Measurements from ENCODE around the gene BRCA1.
"Not testable (repeated sequence)": the region's sequence is repeated elsewhere in the genome, so short reads cannot be mapped to it uniquely, and the experiment has no call there.

The BRCA1 gene

DNA sequence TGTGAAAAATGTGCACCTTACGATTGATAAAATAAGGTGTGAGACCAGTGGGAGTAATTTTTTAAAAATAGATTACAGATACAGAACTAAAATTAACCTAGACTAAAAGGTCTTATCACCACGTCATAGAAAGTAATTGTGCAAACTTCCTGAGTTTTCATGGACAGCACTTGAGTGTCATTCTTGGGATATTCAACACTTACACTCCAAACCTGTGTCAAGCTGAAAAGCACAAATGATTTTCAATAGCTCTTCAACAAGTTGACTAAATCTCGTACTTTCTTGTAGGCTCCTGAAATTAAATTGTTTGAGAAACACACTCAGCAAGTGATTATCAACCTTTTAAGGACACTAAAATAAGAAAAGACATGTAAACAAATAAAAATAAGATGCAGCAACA, 20.5 kb downstream of the BRCA1 start:
- H3K27ac ChIP-seq (ENCODE audit: low read depth, low read length), result no peak overlapping the region
- no peaks in the 10 kb centered on the region for H3K4me1 ChIP-seq (ENCODE audit: control insufficient read depth in 1 of 2, insufficient read depth in 2 of 2, low read length in 2 of 2)
- peaks cover 0 to 8% of the 10 kb centered on the region in 2 donors for H3K36me3 ChIP-seq (ENCODE audit: control insufficient read depth in 1 of 2, insufficient read depth in 2 of 2, low read length in 2 of 2)
- no peaks in the 10 kb centered on the region for H3K9me3 ChIP-seq (ENCODE audit: control insufficient read depth in 1 of 2, low read length in 2 of 2)
- H3K27me3 ChIP-seq (ENCODE audit: control insufficient read depth in 1 of 2, insufficient read depth in 2 of 2, low read length in 2 of 2), result no peaks in the 10 kb centered on the region
- H3K9ac ChIP-seq (ENCODE audit: low read depth in 1 of 2, low read length in 2 of 2), result no peak overlapping the region
- no peak overlapping the region for H3K4me3 ChIP-seq (ENCODE audit: low read depth in 1 of 2, low read length in 2 of 2)

DNA sequence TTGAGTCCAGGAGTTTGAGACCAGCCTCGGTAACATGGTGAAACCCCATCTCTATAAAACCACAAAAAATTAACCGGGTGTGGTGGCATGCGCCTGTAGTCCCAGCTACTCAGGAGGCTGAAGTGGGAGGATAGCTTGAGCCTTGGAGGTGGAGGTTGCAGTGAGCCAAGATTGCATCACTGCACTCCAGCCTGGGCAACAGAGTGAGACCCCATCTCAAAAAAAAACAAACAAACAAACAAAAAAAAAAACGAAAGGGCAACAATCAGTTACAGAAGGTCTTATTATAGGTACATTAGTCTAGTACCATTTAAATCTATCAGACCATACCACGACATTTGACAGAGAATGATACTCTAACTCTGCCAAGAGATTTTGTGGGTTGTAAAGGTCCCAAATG, 29.8 kb downstream of the BRCA1 start:
- not testable (repeated sequence) for H3K4me3 ChIP-seq (ENCODE audit: low read depth in 1 of 2, low read length in 2 of 2); H3K9me3 ChIP-seq (ENCODE audit: control insufficient read depth in 1 of 2, low read length in 2 of 2); H3K9ac ChIP-seq (ENCODE audit: low read depth in 1 of 2, low read length in 2 of 2); H3K4me1 ChIP-seq (ENCODE audit: control insufficient read depth in 1 of 2, insufficient read depth in 2 of 2, low read length in 2 of 2); H3K27ac ChIP-seq (ENCODE audit: low read depth, low read length); H3K27me3 ChIP-seq (ENCODE audit: control insufficient read depth in 1 of 2, insufficient read depth in 2 of 2, low read length in 2 of 2)
- H3K36me3 ChIP-seq (ENCODE audit: control insufficient read depth in 1 of 2, insufficient read depth in 2 of 2, low read length in 2 of 2), result peaks cover 0 to 11% of the 10 kb centered on the region in 2 donors

DNA sequence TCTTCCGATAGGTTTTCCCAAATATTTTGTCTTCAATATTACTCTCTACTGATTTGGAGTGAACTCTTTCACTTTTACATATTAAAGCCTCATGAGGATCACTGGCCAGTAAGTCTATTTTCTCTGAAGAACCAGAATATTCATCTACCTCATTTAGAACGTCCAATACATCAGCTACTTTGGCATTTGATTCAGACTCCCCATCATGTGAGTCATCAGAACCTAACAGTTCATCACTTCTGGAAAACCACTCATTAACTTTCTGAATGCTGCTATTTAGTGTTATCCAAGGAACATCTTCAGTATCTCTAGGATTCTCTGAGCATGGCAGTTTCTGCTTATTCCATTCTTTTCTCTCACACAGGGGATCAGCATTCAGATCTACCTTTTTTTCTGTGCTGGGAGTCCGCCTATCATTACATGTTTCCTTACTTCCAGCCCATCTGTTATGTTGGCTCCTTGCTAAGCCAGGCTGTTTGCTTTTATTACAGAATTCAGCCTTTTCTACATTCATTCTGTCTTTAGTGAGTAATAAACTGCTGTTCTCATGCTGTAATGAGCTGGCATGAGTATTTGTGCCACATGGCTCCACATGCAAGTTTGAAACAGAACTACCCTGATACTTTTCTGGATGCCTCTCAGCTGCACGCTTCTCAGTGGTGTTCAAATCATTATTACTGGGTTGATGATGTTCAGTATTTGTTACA, 30.9 kb downstream of the BRCA1 start:
- H3K27ac ChIP-seq (ENCODE audit: low read depth, low read length), result no peak overlapping the region
- no peaks in the 10 kb centered on the region for H3K9me3 ChIP-seq (ENCODE audit: control insufficient read depth in 1 of 2, low read length in 2 of 2)
- no peak overlapping the region for H3K4me3 ChIP-seq (ENCODE audit: low read depth in 1 of 2, low read length in 2 of 2)
- peaks cover 0 to 11% of the 10 kb centered on the region in 2 donors for H3K36me3 ChIP-seq (ENCODE audit: control insufficient read depth in 1 of 2, insufficient read depth in 2 of 2, low read length in 2 of 2)
- H3K4me1 ChIP-seq (ENCODE audit: control insufficient read depth in 1 of 2, insufficient read depth in 2 of 2, low read length in 2 of 2), result no peaks in the 10 kb centered on the region
- H3K27me3 ChIP-seq (ENCODE audit: control insufficient read depth in 1 of 2, insufficient read depth in 2 of 2, low read length in 2 of 2), result no peaks in the 10 kb centered on the region
- no peak overlapping the region for H3K9ac ChIP-seq (ENCODE audit: low read depth in 1 of 2, low read length in 2 of 2)

DNA sequence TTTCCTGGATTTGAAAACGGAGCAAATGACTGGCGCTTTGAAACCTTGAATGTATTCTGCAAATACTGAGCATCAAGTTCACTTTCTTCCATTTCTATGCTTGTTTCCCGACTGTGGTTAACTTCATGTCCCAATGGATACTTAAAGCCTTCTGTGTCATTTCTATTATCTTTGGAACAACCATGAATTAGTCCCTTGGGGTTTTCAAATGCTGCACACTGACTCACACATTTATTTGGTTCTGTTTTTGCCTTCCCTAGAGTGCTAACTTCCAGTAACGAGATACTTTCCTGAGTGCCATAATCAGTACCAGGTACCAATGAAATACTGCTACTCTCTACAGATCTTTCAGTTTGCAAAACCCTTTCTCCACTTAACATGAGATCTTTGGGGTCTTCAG, 32.3 kb downstream of the BRCA1 start:
- Histone ChIP-seq H3K36me3 (ENCODE audit: control insufficient read depth in 1 of 2, insufficient read depth in 2 of 2, low read length in 2 of 2) (peaks cover 0 to 11% of the 10 kb centered on the region in 2 donors), H3K4me1 (ENCODE audit: control insufficient read depth in 1 of 2, insufficient read depth in 2 of 2, low read length in 2 of 2) (no peaks in the 10 kb centered on the region), H3K9me3 (ENCODE audit: control insufficient read depth in 1 of 2, low read length in 2 of 2) (no peaks in the 10 kb centered on the region), H3K9ac (ENCODE audit: low read depth in 1 of 2, low read length in 2 of 2) (no peak overlapping the region), H3K4me3 (ENCODE audit: low read depth in 1 of 2, low read length in 2 of 2) (no peak overlapping the region), H3K27me3 (ENCODE audit: control insufficient read depth in 1 of 2, insufficient read depth in 2 of 2, low read length in 2 of 2) (no peaks in the 10 kb centered on the region), H3K27ac (ENCODE audit: low read depth, low read length) (no peak overlapping the region)

DNA sequence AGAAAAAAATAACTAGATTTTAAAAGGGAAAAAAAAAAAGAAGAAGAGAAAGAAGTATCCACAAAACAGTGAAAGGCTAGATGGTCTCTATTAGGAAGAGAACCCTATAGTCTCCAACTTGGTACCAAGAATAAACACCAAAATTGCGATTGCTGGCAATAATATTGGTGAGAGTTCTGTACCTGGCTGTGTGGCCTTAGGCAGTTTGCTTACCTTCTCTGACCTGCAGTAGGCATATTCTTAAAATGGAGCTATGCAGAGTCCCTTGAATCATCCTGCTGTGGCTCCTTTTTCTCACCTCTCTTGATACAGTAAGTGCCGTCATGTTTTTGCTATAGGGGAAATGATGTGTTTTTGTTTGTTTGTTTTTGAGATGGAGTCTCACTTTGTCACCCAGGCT, 35.1 kb downstream of the BRCA1 start:
- Histone ChIP-seq H3K36me3 (ENCODE audit: control insufficient read depth in 1 of 2, insufficient read depth in 2 of 2, low read length in 2 of 2) (peaks cover 0 to 11% of the 10 kb centered on the region in 2 donors), H3K9me3 (ENCODE audit: control insufficient read depth in 1 of 2, low read length in 2 of 2) (no peaks in the 10 kb centered on the region), H3K4me1 (ENCODE audit: control insufficient read depth in 1 of 2, insufficient read depth in 2 of 2, low read length in 2 of 2) (no peaks in the 10 kb centered on the region), H3K9ac (ENCODE audit: low read depth in 1 of 2, low read length in 2 of 2) (no peak overlapping the region), H3K27me3 (ENCODE audit: control insufficient read depth in 1 of 2, insufficient read depth in 2 of 2, low read length in 2 of 2) (no peaks in the 10 kb centered on the region), H3K27ac (ENCODE audit: low read depth, low read length) (no peak overlapping the region), H3K4me3 (ENCODE audit: low read depth in 1 of 2, low read length in 2 of 2) (no peak overlapping the region)

DNA sequence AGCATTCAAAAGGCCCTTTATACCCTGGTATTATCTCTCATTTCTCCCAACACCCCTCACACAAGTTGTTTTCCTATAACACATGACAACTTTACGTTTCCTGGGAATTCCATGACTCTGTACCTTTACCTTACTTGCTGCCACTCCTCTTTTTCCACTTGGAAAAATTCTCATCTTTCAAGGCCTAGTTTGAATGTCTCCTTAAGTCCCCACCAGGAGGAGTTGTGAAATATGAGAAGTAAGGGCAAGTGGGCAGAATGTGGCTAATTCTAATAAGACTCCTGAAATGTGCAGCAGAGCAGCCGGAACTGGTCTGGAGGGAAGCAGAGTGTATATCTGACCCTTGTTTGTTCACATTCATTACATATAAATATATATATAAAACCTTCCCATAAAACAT, 39.7 kb downstream of the BRCA1 start:
- H3K27me3 ChIP-seq (ENCODE audit: control insufficient read depth in 1 of 2, insufficient read depth in 2 of 2, low read length in 2 of 2), result no peaks in the 10 kb centered on the region
- no peaks in the 10 kb centered on the region for H3K4me1 ChIP-seq (ENCODE audit: control insufficient read depth in 1 of 2, insufficient read depth in 2 of 2, low read length in 2 of 2)
- no peak overlapping the region for H3K4me3 ChIP-seq (ENCODE audit: low read depth in 1 of 2, low read length in 2 of 2)
- no peak overlapping the region for H3K9ac ChIP-seq (ENCODE audit: low read depth in 1 of 2, low read length in 2 of 2)
- no peak overlapping the region for H3K27ac ChIP-seq (ENCODE audit: low read depth, low read length)
- H3K9me3 ChIP-seq (ENCODE audit: control insufficient read depth in 1 of 2, low read length in 2 of 2), result no peaks in the 10 kb centered on the region
- H3K36me3 ChIP-seq (ENCODE audit: control insufficient read depth in 1 of 2, insufficient read depth in 2 of 2, low read length in 2 of 2), result no peaks in the 10 kb centered on the region

DNA sequence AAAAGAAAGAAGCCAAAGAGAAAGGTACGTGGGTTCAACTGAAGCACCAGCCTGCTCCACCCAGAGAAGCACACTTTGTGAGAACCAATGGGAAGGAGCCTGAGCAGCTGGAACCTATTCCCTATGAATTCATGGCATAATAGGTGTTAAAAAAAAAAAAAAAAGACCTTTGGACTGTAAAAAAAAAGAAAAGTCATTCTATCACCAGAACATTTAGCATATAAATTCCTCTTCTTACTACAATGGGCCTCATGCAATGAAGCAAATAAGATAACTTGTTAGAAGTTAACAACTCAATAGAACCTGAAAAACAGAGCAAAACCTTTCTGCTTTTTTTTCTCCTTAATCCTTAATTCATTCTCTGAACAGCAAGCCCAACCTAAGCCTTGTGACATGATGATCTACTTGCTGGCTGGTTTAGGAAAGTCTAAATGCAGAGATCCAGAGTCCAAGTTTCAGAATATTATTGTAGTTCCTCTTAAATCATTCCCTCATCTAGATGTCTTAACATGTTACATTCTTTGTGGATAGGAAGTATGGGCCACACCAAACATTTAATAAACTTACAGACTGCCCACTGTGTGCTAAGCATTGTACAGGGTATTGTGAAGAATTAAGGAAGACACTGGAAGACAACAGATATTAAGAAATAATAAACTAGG, 45.4 kb downstream of the BRCA1 start:
- Histone ChIP-seq H3K4me3 (ENCODE audit: low read depth in 1 of 2, low read length in 2 of 2) (no peak overlapping the region), H3K27ac (ENCODE audit: low read depth, low read length) (no peak overlapping the region), H3K27me3 (ENCODE audit: control insufficient read depth in 1 of 2, insufficient read depth in 2 of 2, low read length in 2 of 2) (no peaks in the 10 kb centered on the region), H3K36me3 (ENCODE audit: control insufficient read depth in 1 of 2, insufficient read depth in 2 of 2, low read length in 2 of 2) (no peaks in the 10 kb centered on the region), H3K9me3 (ENCODE audit: control insufficient read depth in 1 of 2, low read length in 2 of 2) (no peaks in the 10 kb centered on the region), H3K9ac (ENCODE audit: low read depth in 1 of 2, low read length in 2 of 2) (no peak overlapping the region), H3K4me1 (ENCODE audit: control insufficient read depth in 1 of 2, insufficient read depth in 2 of 2, low read length in 2 of 2) (peaks cover 0 to 3% of the 10 kb centered on the region in 2 donors)

DNA sequence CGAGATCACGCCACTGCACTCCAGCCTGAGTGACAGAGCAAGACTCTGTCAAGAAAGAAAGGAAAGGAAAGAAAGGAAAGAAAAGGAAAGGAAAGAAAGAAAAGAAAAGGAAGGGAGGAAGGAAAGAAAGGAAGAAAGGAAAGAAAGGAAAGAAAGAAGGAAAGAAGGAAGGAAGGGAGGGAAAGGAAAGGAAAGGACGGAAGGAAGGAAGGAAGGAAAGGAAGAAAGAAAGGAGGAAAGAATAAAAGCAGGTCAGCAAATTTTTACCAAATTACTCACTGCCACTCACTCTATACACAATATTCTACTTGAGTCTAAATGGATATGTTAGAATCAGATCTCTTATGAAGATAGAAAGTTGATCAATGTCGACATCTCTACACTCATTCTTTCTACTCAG, 50.3 kb downstream of the BRCA1 start:
- peaks cover 0 to 2% of the 10 kb centered on the region in 2 donors for H3K4me1 ChIP-seq (ENCODE audit: control insufficient read depth in 1 of 2, insufficient read depth in 2 of 2, low read length in 2 of 2)
- no peak overlapping the region for H3K9ac ChIP-seq (ENCODE audit: low read depth in 1 of 2, low read length in 2 of 2)
- H3K27me3 ChIP-seq (ENCODE audit: control insufficient read depth in 1 of 2, insufficient read depth in 2 of 2, low read length in 2 of 2), result no peaks in the 10 kb centered on the region
- H3K36me3 ChIP-seq (ENCODE audit: control insufficient read depth in 1 of 2, insufficient read depth in 2 of 2, low read length in 2 of 2), result no peaks in the 10 kb centered on the region
- no peaks in the 10 kb centered on the region for H3K9me3 ChIP-seq (ENCODE audit: control insufficient read depth in 1 of 2, low read length in 2 of 2)
- no peak overlapping the region for H3K27ac ChIP-seq (ENCODE audit: low read depth, low read length)
- no peak overlapping the region for H3K4me3 ChIP-seq (ENCODE audit: low read depth in 1 of 2, low read length in 2 of 2)

DNA sequence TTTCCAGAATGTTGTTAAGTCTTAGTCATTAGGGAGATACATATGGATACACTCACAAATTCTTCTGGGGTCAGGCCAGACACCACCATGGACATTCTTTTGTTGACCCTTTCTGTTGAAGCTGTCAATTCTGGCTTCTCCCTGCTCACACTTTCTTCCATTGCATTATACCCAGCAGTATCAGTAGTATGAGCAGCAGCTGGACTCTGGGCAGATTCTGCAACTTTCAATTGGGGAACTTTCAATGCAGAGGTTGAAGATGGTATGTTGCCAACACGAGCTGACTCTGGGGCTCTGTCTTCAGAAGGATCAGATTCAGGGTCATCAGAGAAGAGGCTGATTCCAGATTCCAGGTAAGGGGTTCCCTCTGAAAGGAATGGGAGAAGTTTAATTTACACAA, 54.3 kb downstream of the BRCA1 start:
- Histone ChIP-seq H3K36me3 (ENCODE audit: control insufficient read depth in 1 of 2, insufficient read depth in 2 of 2, low read length in 2 of 2) (peaks cover 3 to 4% of the 10 kb centered on the region in 2 donors), H3K27me3 (ENCODE audit: control insufficient read depth in 1 of 2, insufficient read depth in 2 of 2, low read length in 2 of 2) (no peaks in the 10 kb centered on the region), H3K4me3 (ENCODE audit: low read depth in 1 of 2, low read length in 2 of 2) (no peak overlapping the region), H3K9me3 (ENCODE audit: control insufficient read depth in 1 of 2, low read length in 2 of 2) (no peaks in the 10 kb centered on the region), H3K4me1 (ENCODE audit: control insufficient read depth in 1 of 2, insufficient read depth in 2 of 2, low read length in 2 of 2) (no peaks in the 10 kb centered on the region), H3K9ac (ENCODE audit: low read depth in 1 of 2, low read length in 2 of 2) (no peak overlapping the region), H3K27ac (ENCODE audit: low read depth, low read length) (no peak overlapping the region)

DNA sequence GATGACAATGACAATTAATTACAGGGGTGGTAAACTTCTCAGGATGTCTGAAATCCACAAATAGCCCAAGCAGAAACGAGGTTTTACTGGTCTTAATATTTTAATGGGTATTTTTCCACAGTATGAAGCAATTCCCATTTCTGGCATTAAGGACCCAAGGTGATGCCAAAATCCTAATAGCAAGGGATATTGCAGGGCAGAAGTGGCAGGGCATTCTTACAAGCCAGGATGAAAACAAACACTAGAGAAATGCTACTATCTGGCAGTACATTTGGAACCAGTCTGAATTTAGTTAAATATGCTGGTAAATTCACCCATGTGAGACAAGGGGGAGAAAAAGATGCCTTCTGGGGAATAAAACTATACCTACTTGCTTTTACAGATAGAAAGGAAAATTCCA, 54.9 kb downstream of the BRCA1 start:
- Histone ChIP-seq H3K36me3 (ENCODE audit: control insufficient read depth in 1 of 2, insufficient read depth in 2 of 2, low read length in 2 of 2) (peaks cover 3 to 4% of the 10 kb centered on the region in 2 donors), H3K4me1 (ENCODE audit: control insufficient read depth in 1 of 2, insufficient read depth in 2 of 2, low read length in 2 of 2) (no peaks in the 10 kb centered on the region), H3K4me3 (ENCODE audit: low read depth in 1 of 2, low read length in 2 of 2) (no peak overlapping the region), H3K9me3 (ENCODE audit: control insufficient read depth in 1 of 2, low read length in 2 of 2) (no peaks in the 10 kb centered on the region), H3K27me3 (ENCODE audit: control insufficient read depth in 1 of 2, insufficient read depth in 2 of 2, low read length in 2 of 2) (no peaks in the 10 kb centered on the region), H3K27ac (ENCODE audit: low read depth, low read length) (no peak overlapping the region), H3K9ac (ENCODE audit: low read depth in 1 of 2, low read length in 2 of 2) (no peak overlapping the region)
